Loucy (cell line): ENCODE results near the gene PDCD5.

Experiments used
- H2AFZ ChIP-seq: fragments of 200-600 bp; sonication (generic); 2 replicates; pipeline ENCODE4 v1.6.0; 2016; ENCODE audit warnings: antibody characterized with exemption, mild to moderate bottlenecking, low read length, moderate library complexity
- H3F3A ChIP-seq: fragments of 200-600 bp; 2 replicates; pipeline ENCODE4 v1.6.0; 2016; ENCODE audit warnings: antibody characterized with exemption, low read depth, mild to moderate bottlenecking
- H3K27me3 ChIP-seq: fragments of 200-600 bp; sonication (generic); 2 replicates; pipeline ENCODE4 v1.6.1; 2014; ENCODE audit warnings: low read length, mild to moderate bottlenecking; ENCODE audit not compliant: insufficient read depth, poor library complexity, severe bottlenecking
- H3K36me3 ChIP-seq: fragments of 200-600 bp; sonication (generic); 2 replicates; pipeline ENCODE4 v1.6.1; 2016; ENCODE audit warnings: low read length; ENCODE audit not compliant: insufficient read depth
- H3K4me1 ChIP-seq: fragments of 200-600 bp; sonication (generic); 2 replicates; pipeline ENCODE4 v1.5.1; 2014; ENCODE audit warnings: low read length, mild to moderate bottlenecking; ENCODE audit not compliant: insufficient read depth, poor library complexity, severe bottlenecking
- H3K4me2 ChIP-seq: fragments of 200-600 bp; sonication (generic); 2 replicates; pipeline ENCODE4 v1.6.0; 2014; ENCODE audit warnings: antibody characterized with exemption, low read length, low read depth, mild to moderate bottlenecking; ENCODE audit not compliant: poor library complexity, severe bottlenecking
- H3K4me3 ChIP-seq: fragments of 200-600 bp; sonication (generic); 2 replicates; pipeline ENCODE4 v1.5.1; 2014; ENCODE audit warnings: low read length, mild to moderate bottlenecking, mixed read lengths; ENCODE audit not compliant: poor library complexity, severe bottlenecking
- H3K79me2 ChIP-seq: fragments of 200-600 bp; sonication (generic); 2 replicates; pipeline ENCODE4 v1.6.1; 2014; ENCODE audit warnings: low read length; ENCODE audit not compliant: insufficient read depth
- H3K9ac ChIP-seq: fragments of 200-600 bp; sonication (generic); 2 replicates; pipeline ENCODE4 v1.6.0; 2014; ENCODE audit warnings: mild to moderate bottlenecking, low read depth, low read length, moderate library complexity; ENCODE audit not compliant: poor library complexity, severe bottlenecking
- H3K9me2 ChIP-seq: fragments of 200-600 bp; sonication (generic); replicated peaks from 2 replicates; pipeline ENCODE4 v1.6.1; 2016; ENCODE audit warnings: low read depth, low read length, mixed read lengths
- H3K9me3 ChIP-seq: fragments of 200-600 bp; sonication (generic); 2 replicates; pipeline ENCODE4 v1.6.1; 2014; ENCODE audit warnings: mild to moderate bottlenecking, antibody characterized with exemption, low read length, low read depth; ENCODE audit not compliant: insufficient read depth
- H4K20me1 ChIP-seq: fragments of 200-600 bp; sonication (generic); 2 replicates; pipeline ENCODE4 v1.6.0; 2014; ENCODE audit warnings: antibody characterized with exemption, low read length, mild to moderate bottlenecking; ENCODE audit not compliant: insufficient read depth, poor library complexity, severe bottlenecking
- CTCF ChIP-seq: fragments of 200-600 bp; sonication (generic); conservative IDR thresholded peaks from 2 replicates; pipeline ENCODE4 v1.5.1; 2014; ENCODE audit warnings: mild to moderate bottlenecking, antibody characterized with exemption, low read length
- EZH2phosphoT487 ChIP-seq: fragments of 200-600 bp; IDR thresholded peaks from 2 replicates; pipeline ENCODE4 v1.6.1; 2018; ENCODE audit warnings: antibody characterized with exemption, mild to moderate bottlenecking, moderate library complexity, borderline replicate concordance

Gene PDCD5

GRCh38 chr19:32542477-32543108, 38.4 kb upstream of the PDCD5 start:
- H3K9me2 ChIP-seq, result no peaks in the 10 kb centered on the region
- no peaks in the 10 kb centered on the region for H3K79me2 ChIP-seq
- no peaks in the 10 kb centered on the region; the same call in 1 of the 2 replicates for H3K9me3 ChIP-seq
- no peaks in the 10 kb centered on the region for H3F3A ChIP-seq
- no peaks in the 10 kb centered on the region for H3K36me3 ChIP-seq
- H3K4me1 ChIP-seq, result no peaks in the 10 kb centered on the region
- H4K20me1 ChIP-seq, result no peaks in the 10 kb centered on the region
- no peak overlapping the region for H3K9ac ChIP-seq
- H2AFZ ChIP-seq, result no peak overlapping the region; the same call in 1 of the 2 replicates
- no peaks in the 10 kb centered on the region for H3K27me3 ChIP-seq
- TF ChIP-seq CTCF, result no peak
- no peak for TF ChIP-seq EZH2phosphoT487
- H3K4me2 ChIP-seq, result no peak overlapping the region
- no peak overlapping the region for H3K4me3 ChIP-seq

- H2AFZ ChIP-seq, result no peak overlapping the region
- no peak overlapping the region for H3K9ac ChIP-seq
- H3K9me3 ChIP-seq, result no peaks in the 10 kb centered on the region
- no peaks in the 10 kb centered on the region for H3K4me1 ChIP-seq
- H3K27me3 ChIP-seq, result no peaks in the 10 kb centered on the region
- no peaks in the 10 kb centered on the region for H3K79me2 ChIP-seq
- no peaks in the 10 kb centered on the region for H3F3A ChIP-seq
- no peaks in the 10 kb centered on the region for H4K20me1 ChIP-seq
- no peak overlapping the region for H3K4me3 ChIP-seq
- TF ChIP-seq EZH2phosphoT487 (no peak), CTCF (no peak)
- H3K9me2 ChIP-seq, result no peaks in the 10 kb centered on the region
- no peaks in the 10 kb centered on the region for H3K36me3 ChIP-seq
- no peak overlapping the region for H3K4me2 ChIP-seq
Measured at GRCh38 chr19:32543115-32543900, 37.7 kb upstream of the PDCD5 start.

- H3K9me2 ChIP-seq, result no peaks in the 10 kb centered on the region
- H3K4me2 ChIP-seq, result no peak overlapping the region
- no peak overlapping the region for H2AFZ ChIP-seq
- H3K4me3 ChIP-seq, result no peak overlapping the region
- H3K9me3 ChIP-seq, result no peaks in the 10 kb centered on the region
- no peaks in the 10 kb centered on the region for H3K27me3 ChIP-seq
- no peaks in the 10 kb centered on the region for H3K79me2 ChIP-seq
- no peak overlapping the region for H3K9ac ChIP-seq
- no peaks in the 10 kb centered on the region for H3K36me3 ChIP-seq
- H4K20me1 ChIP-seq, result no peaks in the 10 kb centered on the region
- no peak for TF ChIP-seq CTCF
- no peak for TF ChIP-seq EZH2phosphoT487
- no peaks in the 10 kb centered on the region for H3K4me1 ChIP-seq
- H3F3A ChIP-seq, result no peaks in the 10 kb centered on the region
Measured at GRCh38 chr19:32544917-32545316, 36.1 kb upstream of the PDCD5 start.
